K562 (cell line): Measurements from ENCODE around the gene ZNF213. TPM values are rescaled to one million over a fixed set of nuclear protein-coding genes. Genes with fewer than 3 reads are reported as not detected.

ENCODE experiments used
- CC2D1A ChIP-seq: fragments of 450-650 bp; IDR thresholded peaks from 2 replicates; pipeline ENCODE4 v1.6.1; 2017; ENCODE audit warnings: mild to moderate bottlenecking
- LCOR ChIP-seq: sonication (generic); formaldehyde crosslinking; IDR thresholded peaks from 2 replicates; pipeline ENCODE4 v1.8.0; 2022; ENCODE audit warnings: mild to moderate bottlenecking, missing genetic modification reagents
- NEUROD1 ChIP-seq: fragments of 150-350 bp; IDR thresholded peaks from 2 replicates; pipeline ENCODE4 v1.6.1; 2014; ENCODE audit warnings: borderline replicate concordance, low read length, low read depth; ENCODE audit not compliant: partially characterized antibody
- SMARCA5 ChIP-seq: fragments of 450-650 bp; IDR thresholded peaks from 2 replicates; pipeline ENCODE4 v1.6.1; 2016
- ZBED1 ChIP-seq: IDR thresholded peaks from 2 replicates; pipeline ENCODE4 v1.6.1; 2014
- ZNF134 ChIP-seq: fragments of 250-450 bp; sonication (Bioruptor Pico); conservative IDR thresholded peaks from 2 replicates; pipeline ENCODE4 v1.4.0; 2020
- ZNF318 ChIP-seq, 2 experiments: fragments of 450-650 bp; IDR thresholded peaks; 2 replicates each; pipeline ENCODE4 v1.6.1; 2016; ENCODE audit warnings: mild to moderate bottlenecking in 2 of 2, borderline replicate concordance in 1 of 2, low read depth in 1 of 2, moderate library complexity in 1 of 2
- polyA plus RNA-seq, 8 experiments: library from polyadenylated mRNA; depleted of rRNA in 4 of 8; stranded (reverse) in 5 of 8; unstranded in 3 of 8; fragments of >200 nt; fragmentation: Nextera tagmentation in 2 of 8; fragmentation: Illumina TruSeq in 1 of 8; extraction: Ambion mirVana in 2 of 8; extraction: Trizol in 1 of 8; gene quantifications; 2 replicates each; pipeline versions ENCODE4 v1.2.1 to v1.2.3, GENCODE V29; 2011 to 2014; ENCODE audit warnings: inconsistent platforms in 1 of 8, missing spikeins in 1 of 8
- total RNA-seq, 7 experiments: library from RNA; depleted of rRNA in 6 of 7; stranded (reverse); fragments of >200 nt in 6 of 7; fragmentation: Illumina TruSeq in 2 of 7; extraction: Trizol in 2 of 7; gene quantifications; 2 replicates each; pipeline versions ENCODE4 v1.2.1 to v1.2.3, GENCODE V29; 2011 to 2021; ENCODE audit warnings: low replicate concordance in 1 of 7
- TF ChIP-seq, protein P1 (sequence below): fragments of 450-650 bp; IDR thresholded peaks from 2 replicates; pipeline ENCODE4 v1.6.1; 2016; ENCODE audit warnings: mild to moderate bottlenecking, moderate library complexity

ZNF213 gene
- total and polyA plus RNA-seq, 9 of the 15 experiments (the other 6 are each of a cell fraction or from before 2014, with no cell fraction given) = 0.49 to 10.0 (median 1.8) TPM

- TF ChIP-seq, protein P1, sequence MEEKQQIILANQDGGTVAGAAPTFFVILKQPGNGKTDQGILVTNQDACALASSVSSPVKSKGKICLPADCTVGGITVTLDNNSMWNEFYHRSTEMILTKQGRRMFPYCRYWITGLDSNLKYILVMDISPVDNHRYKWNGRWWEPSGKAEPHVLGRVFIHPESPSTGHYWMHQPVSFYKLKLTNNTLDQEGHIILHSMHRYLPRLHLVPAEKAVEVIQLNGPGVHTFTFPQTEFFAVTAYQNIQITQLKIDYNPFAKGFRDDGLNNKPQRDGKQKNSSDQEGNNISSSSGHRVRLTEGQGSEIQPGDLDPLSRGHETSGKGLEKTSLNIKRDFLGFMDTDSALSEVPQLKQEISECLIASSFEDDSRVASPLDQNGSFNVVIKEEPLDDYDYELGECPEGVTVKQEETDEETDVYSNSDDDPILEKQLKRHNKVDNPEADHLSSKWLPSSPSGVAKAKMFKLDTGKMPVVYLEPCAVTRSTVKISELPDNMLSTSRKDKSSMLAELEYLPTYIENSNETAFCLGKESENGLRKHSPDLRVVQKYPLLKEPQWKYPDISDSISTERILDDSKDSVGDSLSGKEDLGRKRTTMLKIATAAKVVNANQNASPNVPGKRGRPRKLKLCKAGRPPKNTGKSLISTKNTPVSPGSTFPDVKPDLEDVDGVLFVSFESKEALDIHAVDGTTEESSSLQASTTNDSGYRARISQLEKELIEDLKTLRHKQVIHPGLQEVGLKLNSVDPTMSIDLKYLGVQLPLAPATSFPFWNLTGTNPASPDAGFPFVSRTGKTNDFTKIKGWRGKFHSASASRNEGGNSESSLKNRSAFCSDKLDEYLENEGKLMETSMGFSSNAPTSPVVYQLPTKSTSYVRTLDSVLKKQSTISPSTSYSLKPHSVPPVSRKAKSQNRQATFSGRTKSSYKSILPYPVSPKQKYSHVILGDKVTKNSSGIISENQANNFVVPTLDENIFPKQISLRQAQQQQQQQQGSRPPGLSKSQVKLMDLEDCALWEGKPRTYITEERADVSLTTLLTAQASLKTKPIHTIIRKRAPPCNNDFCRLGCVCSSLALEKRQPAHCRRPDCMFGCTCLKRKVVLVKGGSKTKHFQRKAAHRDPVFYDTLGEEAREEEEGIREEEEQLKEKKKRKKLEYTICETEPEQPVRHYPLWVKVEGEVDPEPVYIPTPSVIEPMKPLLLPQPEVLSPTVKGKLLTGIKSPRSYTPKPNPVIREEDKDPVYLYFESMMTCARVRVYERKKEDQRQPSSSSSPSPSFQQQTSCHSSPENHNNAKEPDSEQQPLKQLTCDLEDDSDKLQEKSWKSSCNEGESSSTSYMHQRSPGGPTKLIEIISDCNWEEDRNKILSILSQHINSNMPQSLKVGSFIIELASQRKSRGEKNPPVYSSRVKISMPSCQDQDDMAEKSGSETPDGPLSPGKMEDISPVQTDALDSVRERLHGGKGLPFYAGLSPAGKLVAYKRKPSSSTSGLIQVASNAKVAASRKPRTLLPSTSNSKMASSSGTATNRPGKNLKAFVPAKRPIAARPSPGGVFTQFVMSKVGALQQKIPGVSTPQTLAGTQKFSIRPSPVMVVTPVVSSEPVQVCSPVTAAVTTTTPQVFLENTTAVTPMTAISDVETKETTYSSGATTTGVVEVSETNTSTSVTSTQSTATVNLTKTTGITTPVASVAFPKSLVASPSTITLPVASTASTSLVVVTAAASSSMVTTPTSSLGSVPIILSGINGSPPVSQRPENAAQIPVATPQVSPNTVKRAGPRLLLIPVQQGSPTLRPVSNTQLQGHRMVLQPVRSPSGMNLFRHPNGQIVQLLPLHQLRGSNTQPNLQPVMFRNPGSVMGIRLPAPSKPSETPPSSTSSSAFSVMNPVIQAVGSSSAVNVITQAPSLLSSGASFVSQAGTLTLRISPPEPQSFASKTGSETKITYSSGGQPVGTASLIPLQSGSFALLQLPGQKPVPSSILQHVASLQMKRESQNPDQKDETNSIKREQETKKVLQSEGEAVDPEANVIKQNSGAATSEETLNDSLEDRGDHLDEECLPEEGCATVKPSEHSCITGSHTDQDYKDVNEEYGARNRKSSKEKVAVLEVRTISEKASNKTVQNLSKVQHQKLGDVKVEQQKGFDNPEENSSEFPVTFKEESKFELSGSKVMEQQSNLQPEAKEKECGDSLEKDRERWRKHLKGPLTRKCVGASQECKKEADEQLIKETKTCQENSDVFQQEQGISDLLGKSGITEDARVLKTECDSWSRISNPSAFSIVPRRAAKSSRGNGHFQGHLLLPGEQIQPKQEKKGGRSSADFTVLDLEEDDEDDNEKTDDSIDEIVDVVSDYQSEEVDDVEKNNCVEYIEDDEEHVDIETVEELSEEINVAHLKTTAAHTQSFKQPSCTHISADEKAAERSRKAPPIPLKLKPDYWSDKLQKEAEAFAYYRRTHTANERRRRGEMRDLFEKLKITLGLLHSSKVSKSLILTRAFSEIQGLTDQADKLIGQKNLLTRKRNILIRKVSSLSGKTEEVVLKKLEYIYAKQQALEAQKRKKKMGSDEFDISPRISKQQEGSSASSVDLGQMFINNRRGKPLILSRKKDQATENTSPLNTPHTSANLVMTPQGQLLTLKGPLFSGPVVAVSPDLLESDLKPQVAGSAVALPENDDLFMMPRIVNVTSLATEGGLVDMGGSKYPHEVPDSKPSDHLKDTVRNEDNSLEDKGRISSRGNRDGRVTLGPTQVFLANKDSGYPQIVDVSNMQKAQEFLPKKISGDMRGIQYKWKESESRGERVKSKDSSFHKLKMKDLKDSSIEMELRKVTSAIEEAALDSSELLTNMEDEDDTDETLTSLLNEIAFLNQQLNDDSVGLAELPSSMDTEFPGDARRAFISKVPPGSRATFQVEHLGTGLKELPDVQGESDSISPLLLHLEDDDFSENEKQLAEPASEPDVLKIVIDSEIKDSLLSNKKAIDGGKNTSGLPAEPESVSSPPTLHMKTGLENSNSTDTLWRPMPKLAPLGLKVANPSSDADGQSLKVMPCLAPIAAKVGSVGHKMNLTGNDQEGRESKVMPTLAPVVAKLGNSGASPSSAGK = peak; percentile 94
- no peak for TF ChIP-seq ZNF134 (CRISPR knock-in tag)
- TF ChIP-seq ZNF318 (IDR thresholded peaks at IDR 0.05; ENCODE audit: borderline replicate concordance in 1 of 2, low read depth in 1 of 2) = peak in 1 of 2 experiments; percentile 59; a peak in 1 of 4 replicates
- 0 out of 2 replicates have a peak, but pooled peaks have one; percentile 24 for TF ChIP-seq CC2D1A
- TF ChIP-seq SMARCA5 = peak; percentile 35; the same call in 1 of the 2 replicates
- peak; percentile 34 for TF ChIP-seq NEUROD1
- peak; percentile 95 for TF ChIP-seq LCOR
- TF ChIP-seq ZBED1 = 0 out of 2 replicates have a peak, but pooled peaks have one; percentile 21
Measured at GRCh38 chr16:3152277-3152990, 17.6 kb downstream of the ZNF213 start (continued).
